Large intestine (tissue), 3 donors: ENCODE results near the gene C1GALT1. TPM values are rescaled to one million over a fixed set of nuclear protein-coding genes. Genes with fewer than 3 reads are reported as not detected.

Experiments used
- DNase-seq, 2 donors: peaks; one replicate each; pipeline versions ENCODE4 v3.0.0 to v3.0.0-alpha.2; 2013
- H3K27ac ChIP-seq: one replicate; pipeline ENCODE4 v1.5.1; 2013; ENCODE audit warnings: low read length
- H3K27me3 ChIP-seq: 2 replicates; pipeline ENCODE4 v1.6.1; 2013; ENCODE audit warnings: low read length; ENCODE audit not compliant: control insufficient read depth, insufficient read depth
- H3K36me3 ChIP-seq: 2 replicates; pipeline ENCODE4 v1.6.1; 2013; ENCODE audit warnings: low read length; ENCODE audit not compliant: control insufficient read depth, insufficient read depth
- H3K4me1 ChIP-seq: one replicate; pipeline ENCODE4 v1.6.1; 2013; ENCODE audit warnings: low read length; ENCODE audit not compliant: control insufficient read depth, insufficient read depth
- H3K4me3 ChIP-seq: one replicate; pipeline ENCODE4 v1.5.1; 2013; ENCODE audit warnings: low read length
- H3K9me3 ChIP-seq: one replicate; pipeline ENCODE4 v1.6.1; 2013; ENCODE audit warnings: mild to moderate bottlenecking, low read depth, low read length, moderate library complexity; ENCODE audit not compliant: control insufficient read depth
- WGBS: methylation state at CpG from one replicate; pipeline ENCODE4 v1.1.5; 2013; ENCODE audit warnings: low lambda C conversion rate; ENCODE audit not compliant: insufficient coverage; 5-methylcytosine and 5-hydroxymethylcytosine counted together
- polyA plus RNA-seq: library from polyadenylated mRNA; unstranded; fragments of 120-200 nt; gene quantifications from one replicate; pipeline ENCODE4 v1.2.1, GENCODE V29; 2013

Gene C1GALT1
- polyA plus RNA-seq, 1 donor, result 54.7 TPM

- no peaks in the 10 kb centered on the region for H3K27me3 ChIP-seq
- H3K4me3 ChIP-seq, result no peak overlapping the region
- H3K27ac ChIP-seq, result no peak overlapping the region
- H3K36me3 ChIP-seq, result peaks cover 29% of the 10 kb centered on the region
- DNase-seq, result no peak
- H3K4me1 ChIP-seq, result no peaks in the 10 kb centered on the region
- WGBS, result 84% methylated on average over 6 of the region's 12 CpGs
- H3K9me3 ChIP-seq, result peaks cover 14% of the 10 kb centered on the region
These were observed 28.3 kb downstream of the C1GALT1 start for GRCh38 chr7:7210475-7211237.

GRCh38 chr7:7212612-7213011 is 30.3 kb downstream of the C1GALT1 start:
- no peaks in the 10 kb centered on the region for H3K4me1 ChIP-seq
- peaks cover 46% of the 10 kb centered on the region for H3K36me3 ChIP-seq
- no peak for DNase-seq

GRCh38 chr7:7214398-7215347 is 32.3 kb downstream of the C1GALT1 start:
- DNase-seq, result no peak

More at GRCh38 chr7:7212612-7213011, 30.3 kb downstream of the C1GALT1 start:
- Histone ChIP-seq H3K27ac (no peak overlapping the region), H3K9me3 (peaks cover 5% of the 10 kb centered on the region), H3K27me3 (no peaks in the 10 kb centered on the region), H3K4me3 (no peak overlapping the region)
- no CpG with 5 or more reads among the region's 2 CpGs for WGBS

GRCh38 chr7:7216279-7216678 is 33.9 kb downstream of the C1GALT1 start:
- peaks cover 43% of the 10 kb centered on the region for H3K36me3 ChIP-seq
- no CpG with 5 or more reads among the region's 6 CpGs for WGBS

More at GRCh38 chr7:7214398-7215347, 32.3 kb downstream of the C1GALT1 start:
- Histone ChIP-seq H3K36me3 (peaks cover 49% of the 10 kb centered on the region), H3K9me3 (peaks cover 5% of the 10 kb centered on the region), H3K4me3 (no peak overlapping the region), H3K4me1 (no peaks in the 10 kb centered on the region), H3K27ac (no peak overlapping the region), H3K27me3 (no peaks in the 10 kb centered on the region)
- WGBS, result no CpG with 5 or more reads among the region's 13 CpGs

GRCh38 chr7:7219216-7219615 is 36.9 kb downstream of the C1GALT1 start:
- DNase-seq, result no peak
- H3K27ac ChIP-seq, result no peak overlapping the region
- H3K36me3 ChIP-seq, result peaks cover 34% of the 10 kb centered on the region
- H3K4me3 ChIP-seq, result no peak overlapping the region
- H3K4me1 ChIP-seq, result no peaks in the 10 kb centered on the region
- no peaks in the 10 kb centered on the region for H3K27me3 ChIP-seq
- no peaks in the 10 kb centered on the region for H3K9me3 ChIP-seq

More at GRCh38 chr7:7216279-7216678, 33.9 kb downstream of the C1GALT1 start:
- no peaks in the 10 kb centered on the region for H3K4me1 ChIP-seq
- DNase-seq, result no peak
- no peak overlapping the region for H3K27ac ChIP-seq
- no peaks in the 10 kb centered on the region for H3K27me3 ChIP-seq
- H3K4me3 ChIP-seq, result no peak overlapping the region
- peaks cover 5% of the 10 kb centered on the region for H3K9me3 ChIP-seq

- H3K4me1 ChIP-seq, result no peaks in the 10 kb centered on the region
- no peaks in the 10 kb centered on the region for H3K27me3 ChIP-seq
- no peak overlapping the region for H3K4me3 ChIP-seq
- no peak for DNase-seq
- no peak overlapping the region for H3K27ac ChIP-seq
- H3K9me3 ChIP-seq, result no peaks in the 10 kb centered on the region
- peaks cover 23% of the 10 kb centered on the region for H3K36me3 ChIP-seq
- WGBS, result 47% methylated on average over 1 of the region's 3 CpGs
These were observed 38.5 kb downstream of the C1GALT1 start for GRCh38 chr7:7220821-7221220.

- DNase-seq, result no peak
These were observed 39.3 kb downstream of the C1GALT1 start for GRCh38 chr7:7221599-7222038.

GRCh38 chr7:7223250-7223649 is 40.9 kb downstream of the C1GALT1 start:
- no peaks in the 10 kb centered on the region for H3K27me3 ChIP-seq
- H3K9me3 ChIP-seq, result no peaks in the 10 kb centered on the region
- H3K4me1 ChIP-seq, result no peaks in the 10 kb centered on the region
- no peak overlapping the region for H3K4me3 ChIP-seq
- no peak for DNase-seq
- peaks cover 6% of the 10 kb centered on the region for H3K36me3 ChIP-seq
- whole genome bisulfite sequencing, result 100% methylated on average over 1 of the region's 2 CpGs
- no peak overlapping the region for H3K27ac ChIP-seq

More at GRCh38 chr7:7221599-7222038, 39.3 kb downstream of the C1GALT1 start:
- Histone ChIP-seq H3K4me3 (no peak overlapping the region), H3K27me3 (no peaks in the 10 kb centered on the region), H3K36me3 (peaks cover 16% of the 10 kb centered on the region), H3K9me3 (no peaks in the 10 kb centered on the region), H3K27ac (no peak overlapping the region), H3K4me1 (no peaks in the 10 kb centered on the region)
- WGBS, result no CpG with 5 or more reads among the region's 2 CpGs

GRCh38 chr7:7226407-7226806 is 44.1 kb downstream of the C1GALT1 start:
- DNase-seq, result no peak
- WGBS, result 100% methylated on average over 5 of the region's 5 CpGs
- Histone ChIP-seq H3K36me3 (peaks cover 3% of the 10 kb centered on the region), H3K4me3 (no peak overlapping the region), H3K27me3 (no peaks in the 10 kb centered on the region), H3K4me1 (no peaks in the 10 kb centered on the region), H3K27ac (no peak overlapping the region), H3K9me3 (peaks cover 9% of the 10 kb centered on the region)

GRCh38 chr7:7228472-7228871 is 46.1 kb downstream of the C1GALT1 start:
- Histone ChIP-seq H3K36me3 (peaks cover 3% of the 10 kb centered on the region), H3K27ac (no peak overlapping the region), H3K4me3 (no peak overlapping the region), H3K27me3 (no peaks in the 10 kb centered on the region), H3K4me1 (no peaks in the 10 kb centered on the region), H3K9me3 (peaks cover 9% of the 10 kb centered on the region)
- 100% methylated on average over 1 of the region's 2 CpGs for WGBS
- DNase-seq, result no peak
